Endothelial cell of umbilical vein (primary cell): ENCODE data around the gene PSME3IP1. TPM values are rescaled to one million over a fixed set of nuclear protein-coding genes. Genes with fewer than 3 reads are reported as not detected.

Experiments
- BruUV-seq: library from RNA; stranded (reverse); fragments of 400-500 nt; replicated peaks from 2 replicates; lab custom pipeline; 2021; lab: Mats Ljungman, UMichigan
- CTCF ChIA-PET: fragments of 300-600, 350-600 bp; sonication (Branson Sonifier 250); formaldehyde crosslinking; loops from one replicate; lab custom pipeline; 2021; ENCODE audit warnings: antibody characterized with exemption, inconsistent platforms; lab: Charles Lee
- POLR2A ChIA-PET: fragments of 300-600, 350-600 bp; sonication (Branson Sonifier 250); formaldehyde crosslinking; loops from one replicate; lab custom pipeline; 2021; ENCODE audit warnings: antibody characterized with exemption, inconsistent platforms; lab: Charles Lee
- DNase-seq: peaks from one replicate; pipeline ENCODE4 v3.0.0-alpha.2; 2011; ENCODE audit warnings: low read depth, low spot score
- FAIRE-seq: peaks from 2 replicates; lab custom pipeline; 2011; peaks lifted over from hg19 to GRCh38; lab: Jason Lieb, UNC
- H2AFZ ChIP-seq: 2 replicates; pipeline ENCODE4 v1.6.0; 2012; ENCODE audit warnings: low read depth, low read length, control low read depth, inconsistent platforms
- H3K27ac ChIP-seq: 2 replicates; pipeline ENCODE4 v1.5.1; 2011; ENCODE audit warnings: low read depth, mild to moderate bottlenecking, control low read depth, low read length, moderate library complexity; ENCODE audit not compliant: insufficient read depth
- H3K27me3 ChIP-seq, 2 experiments: 2 replicates each; pipeline versions ENCODE4 v1.6.0 to v1.6.1; 2011; ENCODE audit warnings: low read length in 2 of 2, mixed read lengths in 1 of 2; ENCODE audit not compliant: control insufficient read depth in 2 of 2, insufficient read depth in 2 of 2
- H3K36me3 ChIP-seq, 2 experiments: 2 replicates in 1 of 2; 3 replicates in 1 of 2; pipeline ENCODE4 v1.5.1; 2011; ENCODE audit warnings: low read length in 2 of 2, mild to moderate bottlenecking in 1 of 2, moderate library complexity in 1 of 2; ENCODE audit not compliant: control insufficient read depth in 2 of 2, insufficient read depth in 2 of 2; ENCODE audit errors: extremely low read depth in 1 of 2
- H3K4me1 ChIP-seq: 3 replicates; pipeline ENCODE4 v1.5.1; 2011; ENCODE audit warnings: mild to moderate bottlenecking, low read length; ENCODE audit not compliant: control insufficient read depth, insufficient read depth; ENCODE audit errors: extremely low read depth
- H3K4me2 ChIP-seq: 2 replicates; pipeline ENCODE4 v1.6.1; 2011; ENCODE audit warnings: low read length, control low read depth, mixed read lengths; ENCODE audit not compliant: insufficient read depth
- H3K4me3 ChIP-seq, 3 experiments: fragments of 200-600 bp in 1 of 3; sonication (generic), shearing (Covaris generic) in 1 of 3; replicated peaks in 1 of 3; 2 replicates each; pipeline ENCODE4 v1.5.1; 2011 to 2016; ENCODE audit warnings: control low read depth in 3 of 3, low read length in 3 of 3, mild to moderate bottlenecking in 2 of 3, inconsistent platforms in 1 of 3, low read depth in 1 of 3, moderate library complexity in 1 of 3; ENCODE audit not compliant: insufficient read depth in 1 of 3
- H3K79me2 ChIP-seq: 2 replicates; pipeline ENCODE4 v1.6.0; 2012; ENCODE audit warnings: low read length, inconsistent platforms; ENCODE audit not compliant: control insufficient read depth, insufficient read depth
- H3K9ac ChIP-seq: replicated peaks from 2 replicates; pipeline ENCODE3; 2011; ENCODE audit warnings: low read length, control low read depth; ENCODE audit not compliant: insufficient read depth; ENCODE audit errors: extremely low read depth
- H3K9me1 ChIP-seq: replicated peaks from 3 replicates; pipeline ENCODE4 v1.6.0; 2011; ENCODE audit warnings: mild to moderate bottlenecking, low read length; ENCODE audit not compliant: control insufficient read depth, insufficient read depth; ENCODE audit errors: extremely low read depth
- H3K9me3 ChIP-seq: replicated peaks from 2 replicates; pipeline ENCODE4 v1.5.1; 2012; ENCODE audit warnings: low read length, inconsistent platforms; ENCODE audit not compliant: control insufficient read depth, insufficient read depth
- H4K20me1 ChIP-seq: replicated peaks from 2 replicates; pipeline ENCODE3; 2011; ENCODE audit warnings: mild to moderate bottlenecking, low read length; ENCODE audit not compliant: control insufficient read depth, insufficient read depth; ENCODE audit errors: extremely low read depth
- EZH2 ChIP-seq: IDR thresholded peaks from 2 replicates; pipeline ENCODE4 v1.6.1; 2012; ENCODE audit warnings: borderline replicate concordance, low read depth, mild to moderate bottlenecking, moderate library complexity, low read length, inconsistent platforms; ENCODE audit not compliant: severe bottlenecking
- FOS ChIP-seq: IDR thresholded peaks from 2 replicates; pipeline ENCODE4 v1.6.1; 2011; ENCODE audit warnings: mild to moderate bottlenecking, low read length, moderate library complexity, borderline replicate concordance; ENCODE audit not compliant: insufficient read depth
- GATA2 ChIP-seq: IDR thresholded peaks from 2 replicates; pipeline ENCODE4 v1.7.0; 2011; ENCODE audit warnings: low read depth, mild to moderate bottlenecking, moderate library complexity, mixed read lengths, low read length; ENCODE audit not compliant: insufficient read length, insufficient read depth
- JUN ChIP-seq: IDR thresholded peaks from 2 replicates; pipeline ENCODE4 v1.6.1; 2011; ENCODE audit warnings: borderline replicate concordance, low read depth; ENCODE audit not compliant: insufficient read length, insufficient read depth
- MYC ChIP-seq: IDR thresholded peaks from one replicate; pipeline ENCODE4 v1.6.1; 2011; ENCODE audit warnings: mild to moderate bottlenecking, low read depth, low read length
- POLR2A ChIP-seq: IDR thresholded peaks from 2 replicates; pipeline ENCODE4 v1.6.1; 2012; ENCODE audit warnings: low read depth, mild to moderate bottlenecking, control low read depth, low read length
- POLR2AphosphoS5 ChIP-seq: IDR thresholded peaks from 2 replicates; pipeline ENCODE4 v1.6.1; 2012; ENCODE audit warnings: low read depth, mild to moderate bottlenecking, control low read depth, low read length, moderate library complexity; ENCODE audit not compliant: insufficient read depth
- dilution Hi-C: fragments of 300-500 bp; cut with MboI; formaldehyde crosslinking; loops from one replicate; pipeline ENCODE4 v1.15.0; 2019; ENCODE audit warnings: low sequenced_read_pairs; ENCODE audit not compliant: extremely low pct_ligation_motif_present
- intact Hi-C: fragments of 100-400 bp; cut with micrococcal nuclease; formaldehyde crosslinking; loops from one replicate; pipeline ENCODE4 v1.10.0; 2022
- polyA plus RNA-seq, 4 experiments: library from polyadenylated mRNA; depleted of rRNA in 3 of 4; stranded (reverse) in 3 of 4; unstranded in 1 of 4; fragments of >200 nt; gene quantifications; 2 replicates each; pipeline versions ENCODE4 v1.2.1 to v1.2.3, GENCODE V29; 2011 to 2012; ENCODE audit warnings: missing spikeins in 1 of 4
- total RNA-seq: library from RNA; stranded (reverse); gene quantifications from 2 replicates; pipeline ENCODE4 v1.2.3, GENCODE V29; 2021
- TF ChIP-seq, protein P1 (sequence below), 2 donors: IDR thresholded peaks; 1 replicate in 1 of 2; 2 replicates in 1 of 2; pipeline ENCODE4 v1.5.1; 2011; ENCODE audit warnings: low read length in 2 of 2, mild to moderate bottlenecking in 2 of 2, moderate library complexity in 2 of 2, control low read depth in 1 of 2, inconsistent platforms in 1 of 2, low read depth in 1 of 2; ENCODE audit not compliant: insufficient read depth in 1 of 2; ENCODE audit errors: extremely low read depth in 1 of 2
- TF ChIP-seq, protein P2 (sequence below): IDR thresholded peaks from 2 replicates; pipeline ENCODE4 v1.6.1; 2011; ENCODE audit not compliant: insufficient read depth, insufficient read length

The PSME3IP1 gene
- total and polyA plus RNA-seq, 2 donors (not counting 3 experiments of a cell fraction or from before 2014, with no cell fraction given), result 86.2 to 91.8 TPM

DNA sequence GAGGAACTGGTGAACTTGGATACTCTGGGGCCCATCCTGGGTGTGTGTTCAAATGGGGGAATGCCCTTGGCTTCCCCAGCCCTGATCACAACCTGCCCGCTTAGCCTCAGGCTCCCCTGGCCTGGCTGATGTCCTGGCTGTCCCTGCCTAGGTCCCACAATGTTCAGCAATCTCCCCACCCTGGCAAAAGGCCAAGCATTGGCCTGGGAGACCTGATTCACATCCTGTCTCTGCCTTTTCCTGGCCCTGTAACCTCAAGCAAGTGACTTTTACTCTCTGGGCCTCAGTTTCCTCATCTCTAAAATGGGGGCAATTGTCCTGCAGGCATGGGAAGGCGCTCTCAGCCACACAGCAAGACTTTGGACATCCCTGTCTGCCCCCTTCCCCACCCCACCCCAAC, 79.1 kb downstream of the PSME3IP1 start:
- Histone ChIP-seq H3K27me3 (no peaks in the 10 kb centered on the region), H3K9me1 (no peaks in the 10 kb centered on the region), H3K79me2 (peaks cover 3% of the 10 kb centered on the region), H3K9me3 (no peaks in the 10 kb centered on the region), H3K4me1 (no peaks in the 10 kb centered on the region), H3K4me2 (no peak overlapping the region), H3K27ac (no peak overlapping the region), H2AFZ (no peak overlapping the region), H4K20me1 (no peaks in the 10 kb centered on the region), H3K36me3 (no peaks in the 10 kb centered on the region), H3K9ac (no peak overlapping the region), H3K4me3 (no peak overlapping the region)
- POLR2A ChIA-PET, result no interaction called here
- BruUV-seq, result no TSS peak
- FAIRE-seq, result no peak
- dilution Hi-C loops (no loop called here), intact Hi-C loops (no loop called here)
- CTCF ChIA-PET, result interaction anchor here (1.1 to 1.7 kb wide), 3 partner anchors 14 to 22 kb away, joined by 3 to 13 read pairs (median 6); partner anchors contain the start of gene CPNE2
- TF ChIP-seq POLR2AphosphoS5 (no peak), MYC (no peak), GATA2 (no peak), POLR2A (no peak), EZH2 (no peak), FOS (no peak), JUN (no peak)
- TF ChIP-seq, protein P1, sequence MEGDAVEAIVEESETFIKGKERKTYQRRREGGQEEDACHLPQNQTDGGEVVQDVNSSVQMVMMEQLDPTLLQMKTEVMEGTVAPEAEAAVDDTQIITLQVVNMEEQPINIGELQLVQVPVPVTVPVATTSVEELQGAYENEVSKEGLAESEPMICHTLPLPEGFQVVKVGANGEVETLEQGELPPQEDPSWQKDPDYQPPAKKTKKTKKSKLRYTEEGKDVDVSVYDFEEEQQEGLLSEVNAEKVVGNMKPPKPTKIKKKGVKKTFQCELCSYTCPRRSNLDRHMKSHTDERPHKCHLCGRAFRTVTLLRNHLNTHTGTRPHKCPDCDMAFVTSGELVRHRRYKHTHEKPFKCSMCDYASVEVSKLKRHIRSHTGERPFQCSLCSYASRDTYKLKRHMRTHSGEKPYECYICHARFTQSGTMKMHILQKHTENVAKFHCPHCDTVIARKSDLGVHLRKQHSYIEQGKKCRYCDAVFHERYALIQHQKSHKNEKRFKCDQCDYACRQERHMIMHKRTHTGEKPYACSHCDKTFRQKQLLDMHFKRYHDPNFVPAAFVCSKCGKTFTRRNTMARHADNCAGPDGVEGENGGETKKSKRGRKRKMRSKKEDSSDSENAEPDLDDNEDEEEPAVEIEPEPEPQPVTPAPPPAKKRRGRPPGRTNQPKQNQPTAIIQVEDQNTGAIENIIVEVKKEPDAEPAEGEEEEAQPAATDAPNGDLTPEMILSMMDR (IDR thresholded peaks at IDR 0.05; ENCODE audit: extremely low read depth in 1 of 2, insufficient read depth in 1 of 2, low read depth in 1 of 2, low read length in 2 of 2), result no peak
- TF ChIP-seq, protein P2, sequence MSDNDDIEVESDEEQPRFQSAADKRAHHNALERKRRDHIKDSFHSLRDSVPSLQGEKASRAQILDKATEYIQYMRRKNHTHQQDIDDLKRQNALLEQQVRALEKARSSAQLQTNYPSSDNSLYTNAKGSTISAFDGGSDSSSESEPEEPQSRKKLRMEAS, result no peak
- DNase-seq, result peak; percentile 14
